DOHH2 (cell line): ENCODE results near the gene PSEN2.

Experiments used
- EZH2phosphoT487 ChIP-seq: fragments of 200-600 bp; sonication (generic); IDR thresholded peaks from 2 replicates; pipeline ENCODE4 v1.6.1; 2017; ENCODE audit warnings: borderline replicate concordance, mild to moderate bottlenecking, antibody characterized with exemption, low read length, moderate library complexity, mixed read lengths
- TF ChIP-seq, protein P1 (sequence below): fragments of 200-600 bp; sonication (generic); IDR thresholded peaks from one replicate; pipeline ENCODE4 v1.5.1; 2014; ENCODE audit warnings: antibody characterized with exemption, mild to moderate bottlenecking, low read depth, low read length; ENCODE audit not compliant: poor library complexity, severe bottlenecking

DNA sequence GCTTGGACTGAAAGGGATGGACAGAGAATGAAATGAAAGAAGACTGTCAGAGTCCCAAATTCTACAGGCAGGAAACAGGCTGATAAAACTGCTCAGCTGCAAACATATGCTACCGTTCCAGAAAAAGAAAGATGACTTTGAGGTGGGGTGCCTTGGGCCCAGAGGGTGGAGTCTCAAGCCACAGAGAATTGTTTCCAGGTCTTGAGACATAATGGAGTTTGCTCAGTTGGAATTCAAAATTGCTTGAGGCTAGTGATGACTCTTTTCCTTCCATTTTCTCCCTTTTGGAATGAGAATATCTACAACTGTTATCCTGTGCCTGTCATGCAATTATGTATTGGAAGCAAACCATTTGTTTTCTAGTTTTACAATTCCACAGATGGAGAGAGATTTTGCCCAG lies 23.6 kb upstream of the PSEN2 start:
- TF ChIP-seq, protein P1, sequence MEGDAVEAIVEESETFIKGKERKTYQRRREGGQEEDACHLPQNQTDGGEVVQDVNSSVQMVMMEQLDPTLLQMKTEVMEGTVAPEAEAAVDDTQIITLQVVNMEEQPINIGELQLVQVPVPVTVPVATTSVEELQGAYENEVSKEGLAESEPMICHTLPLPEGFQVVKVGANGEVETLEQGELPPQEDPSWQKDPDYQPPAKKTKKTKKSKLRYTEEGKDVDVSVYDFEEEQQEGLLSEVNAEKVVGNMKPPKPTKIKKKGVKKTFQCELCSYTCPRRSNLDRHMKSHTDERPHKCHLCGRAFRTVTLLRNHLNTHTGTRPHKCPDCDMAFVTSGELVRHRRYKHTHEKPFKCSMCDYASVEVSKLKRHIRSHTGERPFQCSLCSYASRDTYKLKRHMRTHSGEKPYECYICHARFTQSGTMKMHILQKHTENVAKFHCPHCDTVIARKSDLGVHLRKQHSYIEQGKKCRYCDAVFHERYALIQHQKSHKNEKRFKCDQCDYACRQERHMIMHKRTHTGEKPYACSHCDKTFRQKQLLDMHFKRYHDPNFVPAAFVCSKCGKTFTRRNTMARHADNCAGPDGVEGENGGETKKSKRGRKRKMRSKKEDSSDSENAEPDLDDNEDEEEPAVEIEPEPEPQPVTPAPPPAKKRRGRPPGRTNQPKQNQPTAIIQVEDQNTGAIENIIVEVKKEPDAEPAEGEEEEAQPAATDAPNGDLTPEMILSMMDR, result no peak
- no peak for TF ChIP-seq EZH2phosphoT487
